HS-5 (cell line): ENCODE results near the gene CTCF.

Experiments used
- DNase-seq: peaks from one replicate; pipeline ENCODE4 v3.0.0-alpha.2; 2012; ENCODE audit warnings: low read depth

CTCF gene

DNA sequence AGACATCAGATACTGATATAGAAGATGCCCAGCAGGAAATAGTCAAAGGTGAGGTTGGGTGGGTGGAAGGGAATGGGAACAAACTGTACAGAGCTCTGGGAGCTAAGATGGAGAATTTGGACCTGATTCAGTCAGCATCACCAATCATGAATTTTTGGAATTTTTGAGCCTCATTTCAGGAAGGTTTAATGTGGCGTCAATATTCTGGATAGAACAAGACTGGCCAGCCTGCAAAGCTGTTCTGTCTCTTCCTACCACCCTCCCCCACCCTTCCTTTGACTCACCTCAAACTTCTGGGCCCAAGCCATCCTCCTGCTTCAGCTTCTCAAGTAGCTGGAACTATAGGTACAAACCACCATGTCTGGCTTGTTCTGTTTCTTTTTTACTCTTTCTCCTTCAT is 32.6 kb downstream of the CTCF start:
- DNase-seq: no peak

DNA sequence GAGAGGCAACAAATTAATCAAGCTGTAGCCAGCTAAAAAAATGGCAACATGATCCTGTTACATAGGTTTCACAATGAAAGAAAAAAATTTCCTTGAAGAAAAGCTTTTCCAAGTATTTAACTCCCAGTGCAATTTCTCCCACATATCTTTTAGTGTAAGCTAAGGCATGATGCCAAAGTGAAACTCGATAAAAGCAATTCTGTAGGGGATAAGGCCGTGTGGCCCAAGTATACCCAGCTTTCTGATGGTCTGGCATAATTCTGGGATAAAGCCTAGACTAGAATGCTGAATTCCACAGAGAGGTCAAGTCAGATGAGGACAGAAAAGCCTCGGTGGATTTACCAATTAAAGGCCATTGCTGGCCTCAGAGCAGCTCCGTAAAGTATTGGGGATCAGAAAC is 36.2 kb downstream of the CTCF start:
- DNase-seq: no peak

GRCh38 chr16:67605641-67606040 is 43.3 kb downstream of the CTCF start:
- no peak for DNase-seq

DNA sequence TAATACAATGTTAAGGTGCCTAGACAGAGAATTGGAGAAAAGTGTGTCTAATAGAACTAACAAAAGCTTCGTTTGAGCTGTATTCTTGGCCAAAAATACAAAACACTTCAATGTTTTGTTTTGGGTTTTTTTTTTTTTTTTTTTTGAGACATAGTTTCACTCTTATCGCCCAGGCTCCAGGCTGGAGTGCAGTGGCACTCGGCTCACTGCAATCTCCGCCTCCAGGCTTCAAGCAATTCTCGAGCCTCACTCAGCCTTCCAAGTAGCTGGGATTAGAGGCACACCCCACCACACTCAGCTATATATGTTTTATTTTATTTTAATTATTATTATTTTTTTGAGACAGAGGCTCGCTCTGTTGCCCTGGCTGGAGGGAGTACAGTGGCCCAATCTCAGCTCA is 44.3 kb downstream of the CTCF start:
- no peak for DNase-seq

DNA sequence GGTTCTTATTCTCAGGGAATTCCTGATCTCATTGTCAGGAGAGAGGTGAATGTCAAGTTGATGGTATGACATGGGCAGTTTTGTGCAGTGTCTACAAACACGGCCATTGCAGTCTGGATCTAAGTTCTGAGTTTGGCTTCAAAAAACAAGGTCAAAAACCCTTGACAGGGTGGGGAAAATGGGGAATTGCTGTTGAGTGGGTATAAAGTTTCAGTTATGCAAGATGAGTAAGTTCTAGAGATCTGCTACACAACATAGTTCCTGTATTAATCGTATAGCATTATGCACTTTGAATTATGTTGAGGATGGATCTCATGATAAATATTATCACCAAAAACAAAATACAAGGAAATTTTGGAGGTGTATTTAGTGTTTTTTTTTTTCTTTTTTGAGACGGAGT is 46.0 kb downstream of the CTCF start:
- no peak for DNase-seq

DNA sequence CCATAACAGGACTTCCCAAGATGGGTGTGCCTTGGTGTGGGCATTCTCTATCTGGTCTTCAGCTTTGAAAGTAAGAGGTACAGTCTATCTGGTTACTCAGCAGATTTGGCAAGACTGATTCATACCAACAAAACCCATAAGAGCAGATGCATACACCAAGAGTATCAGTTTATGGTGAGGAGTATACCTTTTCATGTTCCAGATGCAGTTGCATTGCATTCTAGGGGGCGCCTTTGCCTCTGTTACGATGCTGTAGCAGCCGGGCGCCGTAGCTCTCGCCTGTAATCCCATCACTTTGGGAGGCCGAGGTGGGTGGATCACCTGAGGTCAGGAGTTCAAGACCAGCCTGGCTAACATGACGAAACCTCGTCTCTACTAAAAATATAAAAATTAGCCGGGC is 51.5 kb downstream of the CTCF start:
- DNase-seq: no peak

DNA sequence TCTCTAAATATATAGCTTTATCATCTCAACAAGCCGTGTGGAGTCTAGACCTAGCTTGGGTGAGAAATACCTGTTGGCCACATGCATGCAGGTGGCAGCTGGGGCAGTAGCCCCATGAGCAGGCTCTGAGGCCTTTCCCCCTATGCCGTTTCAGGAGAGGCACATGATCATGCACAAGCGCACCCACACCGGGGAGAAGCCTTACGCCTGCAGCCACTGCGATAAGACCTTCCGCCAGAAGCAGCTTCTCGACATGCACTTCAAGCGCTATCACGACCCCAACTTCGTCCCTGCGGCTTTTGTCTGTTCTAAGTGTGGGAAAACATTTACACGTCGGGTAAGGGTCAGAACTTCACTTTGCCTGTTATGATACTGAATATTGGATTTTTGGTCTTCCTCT is 65.9 kb downstream of the CTCF start:
- no peak for DNase-seq

DNA sequence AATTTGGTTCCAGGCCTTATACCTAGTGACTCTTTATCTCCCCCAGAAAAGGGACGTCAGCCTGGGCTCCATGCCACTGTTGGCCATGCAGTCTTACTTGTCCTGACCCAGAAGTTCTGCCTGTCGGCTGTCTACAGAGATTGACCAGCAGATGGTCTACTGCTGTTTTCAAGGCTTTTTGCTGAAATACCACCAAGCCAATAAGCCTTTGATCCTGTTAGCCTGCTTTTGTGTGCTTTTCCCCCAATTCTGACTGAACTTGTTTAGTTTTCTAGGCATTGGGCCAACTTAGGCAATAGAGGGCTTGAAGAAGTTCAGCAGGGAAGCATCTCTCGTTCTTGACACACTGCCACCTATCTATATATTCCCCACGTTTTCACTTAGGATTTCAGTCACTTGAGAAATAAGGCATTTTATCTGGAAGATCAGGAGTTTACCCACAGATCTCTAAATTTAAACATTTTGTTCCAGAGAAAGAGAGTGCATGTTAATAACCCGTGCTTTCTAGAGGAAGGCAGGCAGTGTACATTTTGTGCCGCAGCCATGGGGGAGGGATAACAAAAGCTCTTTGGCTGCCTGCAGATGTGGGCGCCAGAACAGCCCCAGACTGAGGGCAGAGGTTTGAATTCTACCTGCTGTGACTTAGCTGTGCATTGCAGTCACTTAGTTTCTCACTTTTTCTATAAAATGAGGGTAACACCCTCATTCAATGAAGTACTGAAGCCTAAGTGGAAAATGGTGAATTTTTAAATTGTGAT is 70.3 kb downstream of the CTCF start:
- no peak for DNase-seq

DNA sequence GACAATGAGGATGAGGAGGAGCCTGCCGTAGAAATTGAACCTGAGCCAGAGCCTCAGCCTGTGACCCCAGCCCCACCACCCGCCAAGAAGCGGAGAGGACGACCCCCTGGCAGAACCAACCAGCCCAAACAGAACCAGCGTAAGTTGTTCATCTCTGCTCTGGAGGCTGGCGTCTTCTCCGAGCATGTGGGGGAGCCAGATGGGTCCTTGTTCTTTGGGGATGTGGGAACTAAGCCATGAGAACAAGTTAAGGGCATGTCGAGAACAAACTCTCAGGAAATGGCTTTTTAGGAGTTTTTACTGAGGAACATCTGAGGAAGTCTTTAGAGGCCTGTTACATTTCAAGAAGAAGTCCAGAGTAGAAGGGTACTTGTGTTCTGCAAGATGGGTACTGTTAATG is 74.4 kb downstream of the CTCF start:
- DNase-seq: no peak

GRCh38 chr16:67637625-67638024 is 75.3 kb downstream of the CTCF start:
- no peak for DNase-seq

- DNase-seq: no peak
Measured at GRCh38 chr16:67641779-67642708, 79.7 kb downstream of the CTCF start.

GRCh38 chr16:67644038-67644437 is 81.7 kb downstream of the CTCF start:
- DNase-seq: no peak

DNA sequence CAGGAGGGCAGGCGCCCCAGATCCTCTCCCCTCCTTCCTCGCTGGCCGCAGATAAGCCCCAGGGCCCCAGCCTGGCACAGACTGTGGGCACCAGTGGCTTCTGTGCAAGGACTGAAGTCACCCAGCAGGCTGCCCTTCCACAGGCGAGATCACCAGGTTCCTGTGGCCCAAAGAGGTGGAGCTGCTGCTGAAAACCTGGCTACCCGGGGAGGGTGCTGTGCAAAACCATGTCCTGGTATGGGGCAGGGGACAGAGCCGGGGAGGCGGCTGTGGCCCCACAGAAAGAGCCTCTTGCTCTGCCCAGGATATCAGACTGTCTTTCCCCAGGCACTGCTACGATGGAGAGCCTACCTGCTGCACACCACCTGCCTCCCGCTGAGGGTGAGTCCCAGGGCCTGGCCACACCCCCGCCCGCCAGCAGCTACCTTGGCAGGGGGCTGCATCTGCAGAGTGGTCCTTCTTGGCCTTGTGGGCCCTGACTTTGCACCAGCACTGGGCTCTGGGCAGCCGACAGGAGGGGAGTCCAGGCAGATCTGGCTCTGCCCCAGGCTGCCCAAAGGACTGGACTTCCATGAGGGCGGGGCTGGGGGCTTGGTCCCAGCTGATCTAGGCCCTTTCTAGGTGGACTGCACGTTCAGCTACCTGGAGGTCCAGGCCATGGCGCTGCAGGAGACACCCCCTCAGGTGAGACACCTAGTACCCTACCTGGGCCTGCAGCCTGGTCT is 83.2 kb downstream of the CTCF start:
- no peak for DNase-seq

GRCh38 chr16:67647111-67647651 is 84.9 kb downstream of the CTCF start:
- no peak for DNase-seq

DNA sequence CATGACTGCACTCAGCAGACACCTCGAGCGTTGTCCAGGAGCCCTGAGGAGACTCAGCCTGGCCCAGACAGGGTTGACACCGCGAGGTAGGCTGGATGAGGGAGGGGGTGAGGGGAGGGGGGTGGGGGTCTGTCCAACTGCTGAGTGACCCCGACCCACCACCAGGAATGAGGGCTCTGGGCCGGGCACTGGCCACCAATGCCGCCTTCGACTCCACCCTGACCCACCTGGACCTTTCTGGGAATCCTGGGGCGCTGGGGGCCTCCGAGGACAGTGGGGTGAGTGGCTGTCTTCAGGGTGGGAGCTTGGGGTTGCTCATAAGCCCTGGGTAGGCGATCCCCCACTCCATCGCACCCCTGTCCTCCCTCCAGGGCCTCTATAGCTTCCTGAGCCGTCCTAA is 85.4 kb downstream of the CTCF start:
- DNase-seq: no peak

DNA sequence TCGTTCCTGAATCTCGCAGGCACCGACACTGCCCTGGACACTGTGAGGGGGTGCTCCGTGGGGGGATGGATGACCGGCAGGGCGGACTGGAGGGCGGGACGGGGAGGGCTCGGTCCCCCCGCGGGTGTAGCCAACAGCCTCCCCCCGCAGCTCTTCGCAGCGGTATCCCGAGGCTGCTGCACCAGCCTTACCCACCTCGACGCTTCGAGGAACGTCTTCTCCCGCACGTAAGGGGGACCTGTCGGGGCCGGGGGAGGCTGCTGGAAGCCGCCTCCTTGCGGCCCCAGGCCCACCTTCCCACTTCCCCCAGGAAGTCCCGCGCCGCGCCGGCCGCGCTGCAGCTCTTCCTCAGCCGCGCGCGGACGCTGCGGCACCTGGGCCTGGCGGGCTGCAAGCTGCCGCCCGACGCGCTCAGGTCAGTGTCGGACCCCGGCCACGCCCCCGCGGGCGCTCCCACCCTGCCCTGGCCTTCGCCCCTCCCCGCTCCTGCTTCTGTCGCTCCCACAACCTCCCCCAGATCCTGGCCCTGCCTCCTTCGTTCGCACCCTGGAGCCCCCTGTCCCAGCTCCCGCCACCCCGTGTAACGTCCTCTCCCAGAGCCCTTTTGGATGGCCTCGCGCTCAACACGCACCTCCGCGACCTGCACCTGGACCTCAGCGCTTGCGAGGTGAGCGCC is 85.9 kb downstream of the CTCF start:
- DNase-seq: no peak

- no peak for DNase-seq
Measured at GRCh38 chr16:67648764-67649407, 86.6 kb downstream of the CTCF start.

- no peak for DNase-seq
Measured at GRCh38 chr16:67649494-67649931, 87.2 kb downstream of the CTCF start.

- no peak for DNase-seq
Measured at GRCh38 chr16:67650023-67650422, 87.7 kb downstream of the CTCF start.

GRCh38 chr16:67651039-67651438 is 88.7 kb downstream of the CTCF start:
- no peak for DNase-seq

- DNase-seq: no peak
Measured at GRCh38 chr16:67651847-67652246, 89.5 kb downstream of the CTCF start.
